ENCODE measurements around the gene SNRPB.
A peak's percentile ranks its signal among the peaks of the same experiment; 100 is the strongest.

SNRPB gene

GRCh38 chr20:2475850-2476741 is 5.5 kb upstream of the SNRPB start:
- no peak for DNase-seq (ENCODE audit: low read depth)

GRCh38 chr20:2473516-2473915 is 2.9 kb upstream of the SNRPB start:
- DNase-seq (ENCODE audit: low read depth) = peak; percentile 75

- DNase-seq (ENCODE audit: low read depth) = peak; percentile 34
These were observed 582 bp downstream of the SNRPB start for GRCh38 chr20:2469991-2470422.

GRCh38 chr20:2468581-2469407 is 1.8 kb downstream of the SNRPB start:
- no peak for DNase-seq (ENCODE audit: low read depth)

- no peak for DNase-seq (ENCODE audit: low read depth)
These were observed 3.2 kb downstream of the SNRPB start for GRCh38 chr20:2467412-2467811.

- no peak for DNase-seq (ENCODE audit: low read depth)
These were observed 5.5 kb downstream of the SNRPB start for GRCh38 chr20:2465100-2465499.

- DNase-seq (ENCODE audit: low read depth) = no peak
These were observed 6.8 kb downstream of the SNRPB start for GRCh38 chr20:2463616-2464365.

GRCh38 chr20:2462484-2462883 is 8.1 kb downstream of the SNRPB start:
- DNase-seq (ENCODE audit: low read depth) = no peak

GRCh38 chr20:2460752-2461424 is 9.7 kb downstream of the SNRPB start:
- DNase-seq (ENCODE audit: low read depth) = no peak

GRCh38 chr20:2459981-2460751 is 10.4 kb downstream of the SNRPB start:
- DNase-seq (ENCODE audit: low read depth) = no peak

GRCh38 chr20:2458919-2459499 is 11.6 kb downstream of the SNRPB start:
- no peak for DNase-seq (ENCODE audit: low read depth)

- DNase-seq (ENCODE audit: low read depth) = no peak
These were observed 14.7 kb downstream of the SNRPB start for GRCh38 chr20:2455771-2456497.

GRCh38 chr20:2453792-2454191 is 16.8 kb downstream of the SNRPB start:
- DNase-seq (ENCODE audit: low read depth) = no peak

- peak; percentile 71 for DNase-seq (ENCODE audit: low read depth)
These were observed 18.5 kb downstream of the SNRPB start for GRCh38 chr20:2451939-2452732.

GRCh38 chr20:2451422-2451821 is 19.2 kb downstream of the SNRPB start:
- no peak for DNase-seq (ENCODE audit: low read depth)

- no peak for DNase-seq (ENCODE audit: low read depth)
These were observed 21.2 kb downstream of the SNRPB start for GRCh38 chr20:2449386-2449785.

- no peak for DNase-seq (ENCODE audit: low read depth)
These were observed 23.7 kb downstream of the SNRPB start for GRCh38 chr20:2446845-2447244.

- DNase-seq (ENCODE audit: low read depth) = no peak
These were observed 39.4 kb downstream of the SNRPB start for GRCh38 chr20:2431185-2431584.

- no peak for DNase-seq (ENCODE audit: low read depth)
These were observed 40.1 kb downstream of the SNRPB start for GRCh38 chr20:2430538-2430937.
